GM19099 (cell line): ENCODE data around the gene CHRD.

ENCODE experiments used
- POLR2A ChIP-seq: IDR thresholded peaks from 3 replicates; pipeline ENCODE4 v1.6.1; 2011; ENCODE audit warnings: low read depth; ENCODE audit not compliant: insufficient read length; ENCODE audit errors: extremely low read depth

CHRD gene

GRCh38 chr3:184405075-184406030 lies 25.5 kb downstream of the CHRD start:
- TF ChIP-seq POLR2A, result no peak

DNA sequence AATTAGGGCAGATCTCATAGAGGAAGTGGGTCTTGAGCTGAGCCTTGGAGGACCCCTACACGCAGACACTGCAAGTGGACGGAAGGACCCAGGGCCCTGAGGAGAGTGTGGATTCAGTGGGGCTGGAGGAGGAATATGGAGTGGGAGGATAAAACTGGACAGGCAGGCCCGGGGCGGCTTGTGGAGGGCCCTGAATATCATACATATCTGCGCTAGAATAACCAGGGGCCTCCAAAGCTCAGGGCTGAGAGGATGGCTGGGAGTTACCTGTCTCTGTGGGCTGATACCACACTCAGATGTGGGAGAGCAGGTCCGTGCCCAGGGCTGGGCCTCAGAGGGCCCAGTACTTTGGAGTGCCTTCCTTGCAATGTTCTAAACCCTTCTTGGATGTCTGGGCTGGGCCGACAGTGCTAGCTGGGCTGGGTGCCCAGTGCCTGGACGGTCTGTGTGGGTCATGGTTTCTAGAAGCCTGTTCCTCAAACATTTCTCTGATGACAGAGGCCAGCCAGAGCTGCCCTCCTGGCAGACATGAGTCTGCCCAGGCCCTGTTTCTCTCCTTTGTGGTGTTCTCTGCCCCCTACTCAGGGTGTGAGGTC lies 29.6 kb downstream of the CHRD start:
- TF ChIP-seq POLR2A, result no peak

- TF ChIP-seq POLR2A, result no peak
Observed at GRCh38 chr3:184409946-184410500, 30.2 kb downstream of the CHRD start.

GRCh38 chr3:184414418-184415202 lies 34.8 kb downstream of the CHRD start:
- TF ChIP-seq POLR2A, result no peak

DNA sequence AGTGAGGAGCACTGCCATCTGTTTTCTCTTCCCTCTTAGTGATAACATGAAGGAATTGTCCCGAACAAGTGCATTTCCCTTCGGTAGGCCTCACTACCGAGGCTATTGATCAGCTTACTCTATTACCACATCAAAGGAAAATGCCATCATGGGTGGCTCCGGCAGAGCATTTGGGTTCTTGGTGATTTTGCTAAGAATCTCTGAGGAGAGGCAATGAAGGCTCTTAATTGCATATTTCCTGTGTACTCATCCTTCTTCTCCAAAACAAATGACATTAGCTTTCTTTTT lies 35.3 kb downstream of the CHRD start:
- TF ChIP-seq POLR2A, result no peak

GRCh38 chr3:184417619-184418327 lies 37.9 kb downstream of the CHRD start:
- no peak for TF ChIP-seq POLR2A

GRCh38 chr3:184419171-184419570 lies 39.3 kb downstream of the CHRD start:
- no peak for TF ChIP-seq POLR2A

DNA sequence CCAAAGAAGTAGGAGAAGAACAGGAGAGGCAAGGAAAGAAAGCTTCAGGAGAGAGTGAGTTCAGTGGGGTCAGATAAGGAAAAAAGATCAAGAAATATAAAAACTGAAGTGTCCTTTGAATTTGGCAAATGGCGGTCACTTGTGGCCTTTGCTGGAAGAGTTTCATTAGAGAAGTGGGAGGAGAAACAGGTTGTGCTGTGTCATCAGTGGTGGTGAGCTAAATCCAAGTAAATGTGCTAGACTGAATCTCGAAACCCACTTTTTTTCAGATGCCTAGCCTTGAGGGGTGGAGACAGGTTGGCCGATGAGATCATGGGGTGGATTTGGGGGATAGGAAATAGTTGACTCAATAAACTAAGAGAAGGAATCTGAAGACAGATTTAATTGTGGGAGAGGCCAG lies 43.7 kb downstream of the CHRD start:
- TF ChIP-seq POLR2A, result no peak

- no peak for TF ChIP-seq POLR2A
Observed at GRCh38 chr3:184426691-184427141, 46.9 kb downstream of the CHRD start.

- TF ChIP-seq POLR2A, result no peak
Observed at GRCh38 chr3:184428561-184429175, 48.8 kb downstream of the CHRD start.

DNA sequence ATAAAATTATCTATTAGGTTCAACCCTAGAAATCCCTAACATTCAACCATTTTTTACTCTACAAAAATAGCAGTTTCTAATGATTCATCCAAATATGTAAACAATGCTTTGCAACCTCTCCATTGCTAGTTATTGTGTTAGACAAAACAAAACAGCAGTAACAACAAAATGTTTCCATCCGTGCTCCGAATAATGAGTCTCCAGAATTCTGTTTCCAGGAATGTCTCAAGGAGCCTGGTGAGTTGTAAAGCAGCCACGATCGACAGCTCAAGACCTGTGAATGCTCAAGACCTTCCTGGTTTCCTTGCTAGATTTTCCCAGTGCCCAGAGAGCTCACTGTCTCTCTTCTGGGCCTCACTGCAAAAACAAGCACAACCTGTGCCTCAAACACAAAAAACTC lies 49.9 kb downstream of the CHRD start:
- no peak for TF ChIP-seq POLR2A

- no peak for TF ChIP-seq POLR2A
Observed at GRCh38 chr3:184430940-184431339, 51.1 kb downstream of the CHRD start.

DNA sequence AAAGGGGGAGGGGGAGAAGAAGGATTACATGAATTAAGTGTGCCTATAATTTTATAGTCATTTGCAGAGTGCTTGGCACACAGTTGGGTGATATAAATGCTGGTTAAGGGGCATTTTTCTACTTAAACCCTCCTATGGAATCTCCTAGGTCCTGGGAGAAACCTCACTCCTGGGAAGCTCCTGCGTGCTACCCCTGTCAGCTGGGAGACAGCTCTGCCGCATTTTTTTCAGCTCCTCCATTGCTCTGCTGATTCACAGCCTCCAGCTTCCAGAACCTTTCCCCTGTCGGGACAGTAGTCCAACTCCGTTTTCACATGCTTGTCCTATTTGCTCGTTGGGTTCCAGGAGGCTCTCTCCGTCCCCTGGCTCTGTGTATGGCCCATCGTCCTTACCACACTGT lies 59.2 kb downstream of the CHRD start:
- TF ChIP-seq POLR2A, result no peak
